Jurkat, Clone E6-1 (cell line): ENCODE data around the gene PPP1R15B.
"Not testable (repeated sequence)": the region's sequence is repeated elsewhere in the genome, so short reads cannot be mapped to it uniquely, and the experiment has no call there.

Source experiments
- DNase-seq: peaks from one replicate; pipeline ENCODE4 v3.0.0-alpha.2; 2011; ENCODE audit warnings: low read depth, low spot score
- H3K4me3 ChIP-seq: 2 replicates; pipeline ENCODE4 v1.5.1; 2011; ENCODE audit warnings: mild to moderate bottlenecking, low read length, control low read depth, moderate library complexity

The PPP1R15B gene

DNA sequence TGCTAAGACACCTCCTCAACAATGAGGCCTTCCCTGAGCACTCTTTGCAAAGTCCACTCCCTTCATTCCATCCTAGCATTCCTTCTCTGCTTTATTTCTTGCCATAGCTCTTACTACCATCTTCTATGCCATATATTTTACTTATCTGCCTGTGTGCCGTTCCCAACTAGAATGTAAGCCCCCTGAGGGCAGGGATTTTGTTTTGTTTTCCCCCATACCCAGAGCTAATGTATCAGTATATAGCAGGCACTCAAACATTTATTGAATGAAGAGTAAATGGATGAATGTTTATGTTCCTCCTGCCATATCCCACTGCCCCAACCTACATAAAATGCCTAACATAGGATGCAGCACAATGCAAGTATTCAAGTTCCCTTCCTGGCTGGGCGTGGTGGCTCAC is 14.9 kb upstream of the PPP1R15B start:
- DNase-seq = no peak
- no peak overlapping the region for H3K4me3 ChIP-seq

DNA sequence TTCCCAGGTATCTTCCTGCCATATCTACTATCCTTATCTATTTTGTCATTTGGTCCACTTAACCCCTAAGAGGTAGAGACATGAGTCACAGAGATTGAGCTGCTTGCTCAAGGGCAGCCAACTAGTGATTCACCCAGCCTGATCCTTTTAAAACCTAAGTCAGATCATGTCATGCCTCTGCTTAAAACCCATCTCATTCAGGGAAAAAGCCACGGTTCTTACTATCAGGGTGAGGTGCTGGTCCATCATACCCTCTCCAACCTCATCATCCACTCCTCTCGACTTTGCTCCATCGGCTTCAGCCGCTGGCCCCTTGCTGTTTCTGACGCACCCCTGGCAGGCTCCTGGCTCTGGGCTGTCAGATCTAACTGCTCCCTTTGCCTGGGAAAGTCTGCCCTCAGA is 14.4 kb upstream of the PPP1R15B start:
- DNase-seq = no peak

GRCh38 chr1:204424621-204425020 is 13.0 kb upstream of the PPP1R15B start:
- DNase-seq = no peak
- H3K4me3 ChIP-seq = no peak overlapping the region

More for the DNA sequence above, 14.4 kb upstream of the PPP1R15B start:
- no peak overlapping the region for H3K4me3 ChIP-seq

- H3K4me3 ChIP-seq = not testable (repeated sequence)
These were observed 10.6 kb upstream of the PPP1R15B start for GRCh38 chr1:204422061-204422705.

GRCh38 chr1:204421441-204421840 is 9.8 kb upstream of the PPP1R15B start:
- no peak for DNase-seq
- H3K4me3 ChIP-seq = no peak overlapping the region

More at GRCh38 chr1:204422061-204422705, 10.6 kb upstream of the PPP1R15B start:
- DNase-seq = not testable (repeated sequence)

DNA sequence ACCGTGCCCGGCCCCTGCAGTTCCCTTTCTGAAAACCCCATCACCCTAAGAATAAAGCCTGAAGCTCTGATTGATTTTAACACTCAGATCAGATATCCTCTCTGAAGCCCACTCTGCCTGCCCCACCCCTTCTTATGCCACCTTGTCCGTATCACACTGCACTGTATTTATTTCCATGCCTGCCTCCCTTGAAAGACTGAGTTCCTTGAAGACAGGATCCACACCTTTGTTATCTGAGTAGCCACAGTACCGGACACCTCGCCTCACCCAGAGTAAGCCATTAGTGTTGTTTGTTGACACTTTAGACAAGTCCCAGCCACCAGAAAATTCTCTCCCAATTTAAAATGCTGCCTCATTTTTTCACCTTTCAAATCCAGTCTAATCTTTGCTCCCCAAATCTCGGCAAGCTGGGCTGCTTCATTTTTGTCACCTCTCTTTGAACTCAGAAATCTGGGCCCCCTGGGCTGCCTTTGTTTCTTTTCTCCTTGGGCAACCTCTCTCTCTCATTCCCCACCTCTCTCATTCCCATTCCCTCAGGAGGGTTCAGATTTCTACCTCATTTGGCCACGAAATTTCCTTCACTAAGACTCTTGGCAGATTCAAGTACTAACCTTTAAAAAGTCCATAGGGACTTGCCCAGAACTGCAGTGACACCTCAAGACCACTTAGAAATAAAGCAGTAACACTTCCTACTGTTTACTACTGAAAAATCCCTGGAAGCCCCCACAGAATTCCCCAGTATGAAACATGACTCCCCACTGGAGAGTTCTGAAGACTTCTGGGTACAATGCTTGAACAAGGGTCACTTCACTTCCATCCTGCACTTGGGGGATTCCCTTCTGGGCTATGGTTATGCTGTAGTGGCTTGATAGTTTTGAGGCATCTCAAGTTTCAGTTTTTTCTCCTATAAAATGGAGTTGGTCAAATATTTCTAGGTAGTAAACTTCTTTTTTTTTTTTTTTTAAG is 8.7 kb upstream of the PPP1R15B start:
- no peak overlapping the region for H3K4me3 ChIP-seq
- DNase-seq = no peak

- DNase-seq = no peak
- no peak overlapping the region for H3K4me3 ChIP-seq
These were observed 7.4 kb upstream of the PPP1R15B start for GRCh38 chr1:204419064-204419403.

DNA sequence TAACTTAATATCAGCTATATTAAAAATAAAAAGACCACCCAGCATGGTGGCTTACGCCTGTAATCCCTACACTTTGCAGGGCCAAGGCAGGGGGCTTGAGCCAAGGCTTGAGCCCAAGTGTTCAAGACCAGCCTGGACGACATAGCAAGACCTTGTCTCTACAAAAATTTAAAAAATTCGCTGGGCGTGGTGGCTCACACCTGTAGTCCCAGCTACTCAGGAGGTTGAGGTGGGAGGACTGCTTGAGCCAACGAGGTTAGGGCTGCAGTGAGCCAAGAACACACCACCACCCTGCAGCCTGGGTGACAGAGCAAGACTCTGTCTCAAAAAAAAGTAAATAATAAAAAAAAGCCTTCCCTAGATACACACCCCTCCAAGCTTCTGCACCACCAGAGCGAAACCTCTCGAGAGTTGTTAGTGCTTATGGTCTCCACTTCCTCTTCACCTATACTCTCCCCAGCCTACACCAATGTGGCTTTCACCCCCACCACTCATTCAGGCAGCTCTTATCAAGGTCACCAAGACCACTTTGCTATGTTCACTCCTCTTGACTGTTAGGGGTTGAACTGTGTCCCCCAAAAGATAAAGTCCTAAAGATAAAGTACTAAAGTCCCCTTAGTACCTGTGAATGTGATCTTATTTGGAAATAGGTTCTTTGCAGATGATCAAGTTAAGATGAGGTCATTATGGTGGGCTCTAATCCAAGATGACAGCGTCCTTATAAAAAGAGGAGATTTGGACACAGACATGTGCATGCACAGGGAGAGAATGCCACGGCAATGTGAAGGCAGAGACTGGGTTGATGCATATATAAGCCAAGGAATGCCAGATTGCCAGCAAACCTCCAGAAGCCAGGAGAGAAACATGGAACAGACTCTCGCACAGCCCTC is 6.8 kb upstream of the PPP1R15B start:
- H3K4me3 ChIP-seq = no peak overlapping the region
- peak; percentile 52 for DNase-seq

DNA sequence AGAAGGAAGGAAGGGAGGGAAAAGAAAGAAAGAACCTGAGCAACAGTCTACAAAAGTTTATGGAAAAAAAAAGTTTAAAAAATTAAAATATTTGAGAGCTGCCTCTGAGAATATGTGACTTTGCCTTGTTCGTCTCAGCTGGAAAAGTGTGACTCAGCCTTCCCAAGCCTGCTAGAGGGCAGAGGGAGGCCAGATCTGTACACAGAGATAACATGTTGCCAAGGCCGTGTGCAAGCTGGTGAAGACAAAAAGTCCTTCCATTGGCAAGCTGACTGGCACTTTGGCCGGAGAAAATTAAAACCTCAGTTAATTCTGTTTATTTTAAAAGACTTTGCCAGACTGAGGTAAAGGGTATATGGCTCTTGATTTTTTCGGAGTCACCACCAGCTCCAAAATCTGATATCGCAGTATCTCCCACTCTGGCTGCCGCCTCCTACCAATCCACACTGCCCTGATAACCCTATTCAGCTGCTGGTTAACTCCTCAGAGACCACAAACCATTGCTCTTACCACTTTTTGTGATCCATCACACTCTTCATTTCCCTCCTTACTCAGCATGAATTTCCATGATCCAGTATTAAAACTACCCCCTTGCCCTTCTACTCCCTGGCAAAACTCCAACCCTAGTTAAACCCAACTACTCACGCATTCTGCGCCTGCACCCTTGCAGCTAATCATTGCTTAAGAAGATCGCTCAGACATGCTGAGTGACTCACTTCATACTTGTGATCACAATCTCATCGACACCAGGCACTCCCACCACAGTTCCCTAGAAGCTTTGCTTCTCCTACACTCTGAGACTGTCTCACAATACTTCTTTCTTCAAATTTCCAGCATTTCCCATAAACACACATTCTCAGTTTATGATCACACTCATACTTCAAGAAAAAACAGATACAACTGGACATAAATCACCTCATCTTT is 5.7 kb upstream of the PPP1R15B start:
- no peak overlapping the region for H3K4me3 ChIP-seq
- no peak for DNase-seq

GRCh38 chr1:204416589-204417073 is 5.0 kb upstream of the PPP1R15B start:
- no peak overlapping the region for H3K4me3 ChIP-seq
- DNase-seq = no peak

GRCh38 chr1:204415351-204415750 is 3.7 kb upstream of the PPP1R15B start:
- no peak overlapping the region for H3K4me3 ChIP-seq
- no peak for DNase-seq

DNA sequence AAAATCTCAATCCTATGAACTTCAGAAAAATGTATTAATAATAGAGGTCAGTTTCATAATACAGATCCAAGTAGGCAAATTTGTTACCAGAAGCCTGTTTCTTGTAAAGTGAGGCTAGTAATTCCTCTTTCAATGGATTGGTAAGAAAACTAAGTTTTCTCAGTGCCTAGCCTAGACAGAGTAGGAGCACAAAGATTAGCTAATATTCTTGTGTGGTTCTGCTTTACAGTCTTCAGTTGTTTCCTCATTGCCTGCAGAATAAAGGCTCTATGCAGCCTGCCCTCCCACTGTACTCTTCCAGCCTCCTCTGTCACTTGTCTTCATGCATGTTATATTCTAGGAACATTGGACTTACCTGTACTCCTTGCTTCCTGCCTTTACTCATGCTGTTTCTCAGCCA is 2.4 kb upstream of the PPP1R15B start:
- DNase-seq = no peak
- H3K4me3 ChIP-seq = no peak overlapping the region

- no peak for DNase-seq
- H3K4me3 ChIP-seq = no peak overlapping the region
These were observed 1.5 kb upstream of the PPP1R15B start for GRCh38 chr1:204413170-204413535.

DNA sequence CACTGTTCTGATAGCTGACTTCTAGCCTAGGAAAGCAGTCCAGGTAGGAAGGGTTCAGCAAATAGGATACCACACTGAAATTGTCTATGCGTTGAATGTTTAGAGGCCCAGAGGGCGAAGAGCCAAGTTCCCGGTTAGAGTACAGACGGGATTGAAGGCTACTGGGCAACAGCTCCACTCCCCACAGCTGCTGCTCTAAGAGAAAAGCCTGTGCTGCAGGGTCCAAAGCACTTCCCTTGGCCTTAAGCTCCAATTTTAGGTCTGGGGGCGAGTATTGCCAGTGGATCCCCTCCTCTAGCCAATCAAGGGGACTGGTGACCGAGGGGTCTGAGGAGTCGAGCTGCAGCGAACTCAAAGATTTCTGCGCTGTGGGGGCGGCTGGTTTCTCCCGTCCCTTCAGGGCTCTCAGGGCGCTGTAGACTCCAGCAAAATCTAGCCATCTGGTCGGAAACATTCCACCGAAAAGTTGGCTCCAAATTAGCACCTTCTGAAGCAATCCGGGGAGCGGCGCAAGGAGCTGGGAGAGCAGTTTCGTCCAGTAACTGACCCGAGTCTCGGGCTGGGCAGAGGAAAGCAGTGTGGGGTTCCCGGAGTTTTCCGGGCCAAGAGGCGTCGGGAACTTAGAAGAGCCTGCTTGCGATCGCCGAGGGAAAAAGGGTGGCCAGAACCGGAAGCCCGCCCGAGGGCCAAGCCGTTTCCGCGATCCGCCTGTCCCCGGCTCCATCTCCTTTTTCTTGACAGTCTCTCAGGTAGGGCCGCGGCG is 748 bp downstream of the PPP1R15B start:
- DNase-seq = no peak
- peak overlapping the region; percentile 97 for H3K4me3 ChIP-seq

- no peak for DNase-seq
- H3K4me3 ChIP-seq = peak overlapping the region; percentile 97
These were observed 1.6 kb downstream of the PPP1R15B start for GRCh38 chr1:204409836-204410687.

DNA sequence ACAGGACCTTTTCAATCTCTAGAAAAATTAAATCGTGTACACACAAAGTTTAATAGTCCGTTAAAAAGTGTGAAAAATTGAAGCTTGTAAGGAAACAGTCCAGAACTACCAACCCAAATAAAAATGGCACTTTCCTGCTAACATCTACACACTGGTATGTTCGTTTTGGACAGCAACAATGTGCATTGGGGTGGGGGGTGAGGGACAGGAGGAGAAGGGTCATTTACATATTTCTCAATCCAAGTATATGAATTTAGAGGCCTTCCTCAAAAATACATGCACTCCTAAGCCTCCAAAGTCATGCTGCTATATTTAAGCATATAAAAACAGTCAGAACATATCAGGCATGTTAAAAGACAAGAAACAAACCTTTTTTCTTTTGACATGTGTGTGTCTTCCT is 2.5 kb downstream of the PPP1R15B start:
- DNase-seq = no peak
- peak overlapping the region; percentile 97 for H3K4me3 ChIP-seq

DNA sequence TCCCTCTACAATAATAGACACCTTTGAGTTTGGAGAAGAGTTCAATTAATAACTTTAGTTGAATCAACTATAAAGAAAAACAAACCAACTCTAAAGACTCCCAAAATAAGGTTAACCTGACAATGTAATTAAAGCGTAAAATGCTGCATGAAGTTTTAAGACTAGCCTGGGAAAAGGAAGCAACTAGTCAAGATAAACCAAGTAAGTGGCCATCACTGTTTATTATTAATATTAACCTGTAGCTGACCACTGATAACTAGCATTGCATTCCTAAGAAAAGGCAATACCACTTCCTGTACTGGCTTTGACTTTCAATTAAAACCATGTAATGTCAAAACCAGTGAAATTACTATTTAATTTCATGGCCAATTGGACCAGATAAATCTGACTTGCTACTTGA is 3.0 kb downstream of the PPP1R15B start:
- peak overlapping the region; percentile 97 for H3K4me3 ChIP-seq
- no peak for DNase-seq
